H9 (cell line): Measurements from ENCODE around the gene ZNF684. TPM values are rescaled to one million over a fixed set of nuclear protein-coding genes. Genes with fewer than 3 reads are reported as not detected.

Experiments
- DNase-seq: peaks from one replicate; pipeline ENCODE4 v3.0.0-alpha.2; 2017
- H2AFZ ChIP-seq: one replicate; pipeline ENCODE4 v1.6.1; 2013; ENCODE audit warnings: mild to moderate bottlenecking, low read length, control low read depth, moderate library complexity
- H2AK5ac ChIP-seq: 2 replicates; pipeline ENCODE4 v1.6.1; 2013; ENCODE audit warnings: low read length, control low read depth, mixed read lengths; ENCODE audit not compliant: insufficient read length
- H2BK120ac ChIP-seq: one replicate; pipeline ENCODE4 v1.6.1; 2013; ENCODE audit warnings: low read depth, mild to moderate bottlenecking, low read length, control low read depth, inconsistent platforms; ENCODE audit not compliant: poor library complexity, severe bottlenecking
- H2BK12ac ChIP-seq: 2 replicates; pipeline ENCODE4 v1.6.1; 2013; ENCODE audit warnings: low read length, control low read depth, mixed read lengths, low read depth; ENCODE audit not compliant: insufficient read length
- H2BK15ac ChIP-seq: 2 replicates; pipeline ENCODE4 v1.6.1; 2013; ENCODE audit warnings: low read depth, low read length, control low read depth
- H2BK20ac ChIP-seq: one replicate; pipeline ENCODE4 v1.6.1; 2013; ENCODE audit warnings: low read depth, mild to moderate bottlenecking, low read length, control low read depth, inconsistent platforms; ENCODE audit not compliant: poor library complexity, severe bottlenecking
- H2BK5ac ChIP-seq: 2 replicates; pipeline ENCODE4 v1.6.1; 2013; ENCODE audit warnings: low read length, control low read depth, mixed read lengths; ENCODE audit not compliant: insufficient read length
- H3K14ac ChIP-seq: 2 replicates; pipeline ENCODE4 v1.6.1; 2013; ENCODE audit warnings: low read length, control low read depth; ENCODE audit not compliant: insufficient read depth
- H3K18ac ChIP-seq: 2 replicates; pipeline ENCODE4 v1.6.1; 2013; ENCODE audit warnings: low read depth, mild to moderate bottlenecking, mixed read lengths, low read length, control low read depth; ENCODE audit not compliant: insufficient read length
- H3K23ac ChIP-seq: 2 replicates; pipeline ENCODE4 v1.6.1; 2013; ENCODE audit warnings: low read length, control low read depth, mixed read lengths, low read depth; ENCODE audit not compliant: insufficient read length
- H3K23me2 ChIP-seq: 2 replicates; pipeline ENCODE4 v1.6.1; 2013; ENCODE audit warnings: low read depth, mild to moderate bottlenecking, mixed read lengths, low read length, control low read depth; ENCODE audit not compliant: insufficient read length, poor library complexity, severe bottlenecking
- H3K27ac ChIP-seq: 2 replicates; pipeline ENCODE4 v1.5.1; 2013; ENCODE audit warnings: low read length, control low read depth, mixed read lengths, low read depth; ENCODE audit not compliant: insufficient read length
- H3K27me3 ChIP-seq: 2 replicates; pipeline ENCODE4 v1.6.1; 2013; ENCODE audit warnings: low read length, control low read depth, inconsistent platforms; ENCODE audit not compliant: insufficient read depth
- H3K4ac ChIP-seq: 2 replicates; pipeline ENCODE4 v1.6.1; 2013; ENCODE audit warnings: low read depth, mild to moderate bottlenecking, control low read depth, inconsistent platforms, low read length, moderate library complexity
- H3K4me1 ChIP-seq: 2 replicates; pipeline ENCODE4 v1.6.1; 2013; ENCODE audit warnings: low read length, control low read depth, inconsistent platforms; ENCODE audit not compliant: insufficient read depth
- H3K4me2 ChIP-seq: 2 replicates; pipeline ENCODE4 v1.6.1; 2013; ENCODE audit warnings: low read length, control low read depth, mixed read lengths; ENCODE audit not compliant: insufficient read length, insufficient read depth
- H3K56ac ChIP-seq: 2 replicates; pipeline ENCODE4 v1.6.1; 2013; ENCODE audit warnings: low read depth, mild to moderate bottlenecking, mixed read lengths, low read length, control low read depth; ENCODE audit not compliant: insufficient read length
- H3K79me1 ChIP-seq: 2 replicates; pipeline ENCODE4 v1.6.1; 2013; ENCODE audit warnings: low read depth, mild to moderate bottlenecking, moderate library complexity, low read length, control low read depth, inconsistent platforms; ENCODE audit not compliant: insufficient read depth, poor library complexity, severe bottlenecking
- H3K79me2 ChIP-seq: 2 replicates; pipeline ENCODE4 v1.6.1; 2013; ENCODE audit warnings: low read length, control low read depth, inconsistent platforms; ENCODE audit not compliant: insufficient read depth
- H3K9ac ChIP-seq: 2 replicates; pipeline ENCODE4 v1.6.1; 2013; ENCODE audit warnings: low read length, control low read depth, mixed read lengths; ENCODE audit not compliant: insufficient read length; ENCODE audit errors: extremely low read depth
- H3K9me3 ChIP-seq: one replicate; pipeline ENCODE4 v1.6.1; 2013; ENCODE audit warnings: low read depth, low read length, inconsistent platforms; ENCODE audit not compliant: control insufficient read depth
- H3T11ph ChIP-seq: one replicate; pipeline ENCODE4 v1.6.1; 2013; ENCODE audit warnings: mild to moderate bottlenecking, low read length, control low read depth, inconsistent platforms
- H4K20me1 ChIP-seq: one replicate; pipeline ENCODE4 v1.6.1; 2013; ENCODE audit not compliant: control insufficient read depth, insufficient read length, insufficient read depth
- H4K5ac ChIP-seq: 2 replicates; pipeline ENCODE4 v1.6.1; 2013; ENCODE audit warnings: low read depth, mild to moderate bottlenecking, mixed read lengths, low read length, control low read depth; ENCODE audit not compliant: insufficient read length
- H4K8ac ChIP-seq: replicated peaks from 2 replicates; pipeline ENCODE4 v1.6.1; 2013; ENCODE audit warnings: low read length, control low read depth, mixed read lengths, low read depth; ENCODE audit not compliant: insufficient read length
- H4K91ac ChIP-seq: 2 replicates; pipeline ENCODE4 v1.6.1; 2013; ENCODE audit warnings: low read depth, mild to moderate bottlenecking, moderate library complexity, mixed read lengths, low read length, control low read depth; ENCODE audit not compliant: insufficient read length
- H3K27ac Mint-ChIP-seq, 3 experiments: 2 replicates in 2 of 3; 3 replicates in 1 of 3; pipeline ENCODE4 v1.8.0; 2020 to 2021; ENCODE audit warnings: mixed read lengths in 3 of 3, mild to moderate bottlenecking in 1 of 3, moderate library complexity in 1 of 3
- H3K27me3 Mint-ChIP-seq: 2 replicates; pipeline ENCODE4 v1.8.0; 2021; ENCODE audit warnings: low read depth, mild to moderate bottlenecking, moderate library complexity, mixed read lengths
- H3K36me3 Mint-ChIP-seq, 3 experiments: 2 replicates in 2 of 3; 3 replicates in 1 of 3; pipeline ENCODE4 v1.8.0; 2020 to 2021; ENCODE audit warnings: low read depth in 3 of 3, mixed read lengths in 3 of 3; ENCODE audit not compliant: insufficient read depth in 1 of 3
- H3K4me1 Mint-ChIP-seq, 2 experiments: 2 replicates each; pipeline ENCODE4 v1.8.0; 2020; ENCODE audit warnings: mixed read lengths in 2 of 2
- H3K4me3 Mint-ChIP-seq, 2 experiments: 2 replicates in 1 of 2; 3 replicates in 1 of 2; pipeline ENCODE4 v1.8.0; 2020 to 2021; ENCODE audit warnings: mild to moderate bottlenecking in 2 of 2, mixed read lengths in 2 of 2, moderate library complexity in 1 of 2
- H3K9me3 Mint-ChIP-seq, 2 experiments: 2 replicates in 1 of 2; 3 replicates in 1 of 2; pipeline ENCODE4 v1.8.0; 2020; ENCODE audit warnings: mild to moderate bottlenecking in 2 of 2, mixed read lengths in 2 of 2, moderate library complexity in 1 of 2
- WGBS: extraction: QIAGEN DNeasy Blood & Tissue Kit; methylation state at CpG from one replicate; pipeline ENCODE4 v1.1.7; 2013; ENCODE audit warnings: missing lambda C conversion rate, low lambda C conversion rate, mixed read lengths; ENCODE audit not compliant: insufficient read length; ENCODE audit errors: extremely low coverage; 5-methylcytosine and 5-hydroxymethylcytosine counted together
- total RNA-seq: library from RNA; stranded (reverse); gene quantifications from 2 replicates; pipeline ENCODE4 v1.2.1, GENCODE V29; 2021
- TF ChIP-seq, protein P1 (sequence below): fragments of 200-600 bp; sonication (generic); conservative IDR thresholded peaks from 3 replicates; pipeline ENCODE4 v1.8.0; 2021; ENCODE audit warnings: antibody characterized with exemption, mild to moderate bottlenecking

The ZNF684 gene
- total RNA-seq, 1 experiment from 2014 or later = 6.5 TPM

DNA sequence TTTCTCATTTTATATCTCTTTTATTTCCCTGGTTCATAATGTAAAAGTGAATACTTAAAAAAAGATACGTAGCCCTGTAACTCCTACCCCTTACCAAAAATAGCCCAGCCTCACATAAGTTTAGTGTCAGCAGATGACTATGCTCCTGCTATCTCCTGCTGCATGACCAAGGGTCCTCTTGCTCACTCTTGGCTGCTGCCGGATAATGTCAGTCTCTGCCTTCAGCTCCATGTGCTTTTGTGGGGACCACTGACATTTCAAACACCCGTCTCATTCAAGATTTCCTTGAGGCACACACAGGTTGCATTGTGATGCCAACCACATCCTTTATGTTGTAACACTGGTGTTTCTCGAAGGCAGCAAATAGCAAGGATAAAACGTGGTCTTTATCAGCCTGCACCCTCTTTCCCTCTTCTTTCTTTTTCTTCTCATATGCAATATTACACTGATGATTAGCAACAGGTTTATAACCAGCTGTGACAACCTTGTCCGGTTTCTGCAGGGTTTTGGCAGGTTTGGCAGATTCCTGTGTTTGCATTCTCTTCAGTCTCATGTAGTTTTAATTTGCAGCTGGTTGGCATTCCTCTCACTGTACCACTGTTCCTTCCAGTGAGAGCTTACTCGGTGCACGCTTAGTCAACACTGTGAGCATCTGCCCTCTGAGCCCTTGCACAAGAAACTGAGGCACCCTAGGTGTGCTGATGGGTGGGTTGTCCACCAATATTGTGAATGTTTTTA, 62.2 kb downstream of the ZNF684 start:
- H3K4ac ChIP-seq = no peak overlapping the region
- peaks cover 0 to 6% (median 4%) of the 10 kb centered on the region in 3 experiments; a peak in 2 of 7 replicates for H3K36me3 Mint-ChIP-seq
- H3K4me1 Mint-ChIP-seq = peaks cover 0 to 6% of the 10 kb centered on the region in 2 experiments; a peak in 1 of 4 replicates
- H3K79me2 ChIP-seq = no peaks in the 10 kb centered on the region
- H3K14ac ChIP-seq = no peak overlapping the region
- no peak overlapping the region for H2BK20ac ChIP-seq
- no peak overlapping the region for H2BK15ac ChIP-seq
- no peak overlapping the region for H3K56ac ChIP-seq
- H3K23ac ChIP-seq = no peak overlapping the region
- no peaks in the 10 kb centered on the region for H3K23me2 ChIP-seq
- no peak overlapping the region for H2BK5ac ChIP-seq
- no peaks in the 10 kb centered on the region for H3K27me3 ChIP-seq
- DNase-seq = no peak
- H3T11ph ChIP-seq = no peak overlapping the region
- H4K91ac ChIP-seq = no peak overlapping the region
- no peak overlapping the region for H2AFZ ChIP-seq
- H3K4me2 ChIP-seq = no peak overlapping the region
- peaks cover 12 to 16% of the 10 kb centered on the region in 2 experiments for H3K9me3 Mint-ChIP-seq
- no peak overlapping the region for H2BK120ac ChIP-seq
- TF ChIP-seq, protein P1, sequence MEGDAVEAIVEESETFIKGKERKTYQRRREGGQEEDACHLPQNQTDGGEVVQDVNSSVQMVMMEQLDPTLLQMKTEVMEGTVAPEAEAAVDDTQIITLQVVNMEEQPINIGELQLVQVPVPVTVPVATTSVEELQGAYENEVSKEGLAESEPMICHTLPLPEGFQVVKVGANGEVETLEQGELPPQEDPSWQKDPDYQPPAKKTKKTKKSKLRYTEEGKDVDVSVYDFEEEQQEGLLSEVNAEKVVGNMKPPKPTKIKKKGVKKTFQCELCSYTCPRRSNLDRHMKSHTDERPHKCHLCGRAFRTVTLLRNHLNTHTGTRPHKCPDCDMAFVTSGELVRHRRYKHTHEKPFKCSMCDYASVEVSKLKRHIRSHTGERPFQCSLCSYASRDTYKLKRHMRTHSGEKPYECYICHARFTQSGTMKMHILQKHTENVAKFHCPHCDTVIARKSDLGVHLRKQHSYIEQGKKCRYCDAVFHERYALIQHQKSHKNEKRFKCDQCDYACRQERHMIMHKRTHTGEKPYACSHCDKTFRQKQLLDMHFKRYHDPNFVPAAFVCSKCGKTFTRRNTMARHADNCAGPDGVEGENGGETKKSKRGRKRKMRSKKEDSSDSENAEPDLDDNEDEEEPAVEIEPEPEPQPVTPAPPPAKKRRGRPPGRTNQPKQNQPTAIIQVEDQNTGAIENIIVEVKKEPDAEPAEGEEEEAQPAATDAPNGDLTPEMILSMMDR = no peak
- no peaks in the 10 kb centered on the region for H3K4me1 ChIP-seq
- WGBS = no CpG with 5 or more reads among the region's 8 CpGs
- H3K4me3 Mint-ChIP-seq = no peak overlapping the region
- no peak overlapping the region for H2BK12ac ChIP-seq
- H3K79me1 ChIP-seq = no peaks in the 10 kb centered on the region
- peaks cover 7% of the 10 kb centered on the region for H3K27me3 Mint-ChIP-seq
- H4K5ac ChIP-seq = no peak overlapping the region
- no peak overlapping the region for H2AK5ac ChIP-seq
- no peak overlapping the region for H3K9ac ChIP-seq
- no peak overlapping the region for H3K27ac ChIP-seq
- H3K27ac Mint-ChIP-seq = no peak overlapping the region
- no peak overlapping the region for H4K8ac ChIP-seq
- no peaks in the 10 kb centered on the region for H3K9me3 ChIP-seq
- no peaks in the 10 kb centered on the region for H4K20me1 ChIP-seq
- no peak overlapping the region for H3K18ac ChIP-seq
